Left cardiac atrium (tissue), 4 donors: Measurements from ENCODE around the gene SF3A2. TPM values are rescaled to one million over a fixed set of nuclear protein-coding genes. Genes with fewer than 3 reads are reported as not detected.

ENCODE experiments used
- ATAC-seq, 2 donors: fragments of 200-7000 bp; cut with Tn5 transposase; one replicate each; pipeline ENCODE4 v1.9.1; 2020; ENCODE audit warnings: mild to moderate bottlenecking in 2 of 2, moderate library complexity in 2 of 2
- DNase-seq: peaks from one replicate; pipeline ENCODE4 v3.0.0-alpha.2; 2020
- intact Hi-C, 2 donors: fragments of 100-400 bp; cut with DNase I; formaldehyde crosslinking; loops; one replicate each; pipeline versions ENCODE4 v1.14.1 to v1.15.1; 2022 to 2023
- total RNA-seq, 2 donors: library from RNA; stranded (reverse); fragmentation: NEBNext Ultra II Directional; extraction: Animal tissue kit (Norgen Biotek cat#: 25700); gene quantifications; one replicate each; pipeline ENCODE4 v1.2.1, GENCODE V29; 2021
- donor health status: DM: no; HTN: yes; CAD: no.
- donor health status: DM: no; HTN: yes; CAD: no; lungs with severe emphysema.
- donor health status: DM: yes; HTN: yes; CAD: no.
- donor health status: Dilated cardiomyopathy.

SF3A2 gene
- total RNA-seq, 2 donors from 2014 or later = 28.8 to 34.4 TPM

- ATAC-seq (no peak), DNase-seq (no peak)
- intact Hi-C loops = no loop called here
Observed at GRCh38 chr19:2261438-2262172, 25.0 kb downstream of the SF3A2 start.

DNA sequence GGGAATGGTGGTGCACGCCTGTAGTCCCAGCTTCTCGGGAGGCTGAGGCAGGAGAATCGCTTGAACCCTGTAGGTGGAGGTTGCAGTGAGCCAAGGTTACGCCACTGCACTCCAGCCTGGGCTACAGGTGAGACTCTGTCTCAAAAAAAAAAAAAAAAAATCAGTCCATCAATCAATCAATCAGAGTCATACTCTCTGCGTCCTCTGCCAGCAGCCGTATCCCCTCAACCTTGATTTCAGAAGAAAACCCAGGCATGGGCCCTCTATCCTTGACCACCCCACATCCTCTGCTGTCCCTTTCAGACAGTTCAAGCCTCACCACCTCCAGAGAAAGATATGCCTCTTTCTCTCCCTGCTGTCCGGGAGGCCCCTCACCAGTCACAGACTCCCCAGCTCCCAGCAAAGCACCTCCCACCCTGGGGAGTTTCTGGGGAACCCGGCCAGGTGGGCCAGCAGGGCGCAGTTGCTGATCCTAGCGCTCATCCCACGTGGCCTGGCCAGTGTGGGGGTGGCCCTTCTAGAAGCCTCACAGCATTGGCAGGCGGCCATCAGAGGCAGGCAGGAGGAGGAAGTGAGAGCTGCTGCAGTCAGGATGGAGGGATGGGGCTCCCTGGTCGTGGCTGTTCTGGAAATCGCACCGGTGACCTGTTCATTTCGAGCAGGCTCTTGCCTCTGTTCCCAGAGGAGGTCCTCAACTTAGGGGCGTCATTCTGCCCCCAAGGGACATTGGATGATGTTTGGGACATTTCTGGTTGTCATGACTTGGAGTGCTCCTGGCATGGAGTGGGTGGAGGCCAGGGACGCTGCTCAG is 29.8 kb downstream of the SF3A2 start:
- ATAC-seq (peak in 1 of 2 donors; percentile 13), DNase-seq (peak; percentile 93)
- intact Hi-C loops = no loop called here

DNA sequence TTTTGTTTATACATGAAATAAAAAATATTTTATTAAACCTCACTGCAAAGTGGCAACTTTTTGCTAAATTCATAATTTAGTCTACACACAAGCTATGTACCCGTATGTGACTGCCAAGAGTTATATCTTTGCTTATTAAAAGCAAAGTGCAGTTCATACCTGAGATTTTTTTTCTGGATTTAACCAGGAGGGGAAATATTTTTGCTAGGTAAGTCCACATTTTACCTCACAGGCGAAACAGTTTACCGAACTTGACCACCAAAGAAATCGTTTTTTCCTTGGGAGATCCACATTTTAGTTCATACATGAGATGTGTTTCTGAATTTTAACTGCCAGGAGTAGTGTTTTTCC is 31.8 kb downstream of the SF3A2 start:
- DNase-seq = no peak
- intact Hi-C loops = no loop called here
- ATAC-seq = no peak

DNA sequence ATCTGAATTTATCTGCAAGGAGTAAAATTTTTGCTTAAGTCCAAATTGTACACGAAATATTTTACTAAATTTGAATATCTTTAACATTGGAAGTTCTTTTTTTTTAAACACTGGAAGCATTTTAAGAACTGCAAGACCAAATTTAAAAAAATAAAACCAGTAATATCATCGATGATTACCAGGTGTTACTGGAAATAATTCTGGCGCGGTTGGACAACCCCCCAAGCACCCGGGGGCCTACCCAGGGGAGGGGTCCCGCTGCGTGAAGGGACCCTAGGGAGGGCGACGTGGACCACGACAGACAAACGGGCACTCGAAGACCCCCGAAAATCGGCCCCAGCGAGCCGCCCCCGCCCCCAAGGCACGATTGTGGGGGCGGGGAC is 32.2 kb downstream of the SF3A2 start:
- ATAC-seq (no peak), DNase-seq (no peak)
- intact Hi-C loops = no loop called here

DNA sequence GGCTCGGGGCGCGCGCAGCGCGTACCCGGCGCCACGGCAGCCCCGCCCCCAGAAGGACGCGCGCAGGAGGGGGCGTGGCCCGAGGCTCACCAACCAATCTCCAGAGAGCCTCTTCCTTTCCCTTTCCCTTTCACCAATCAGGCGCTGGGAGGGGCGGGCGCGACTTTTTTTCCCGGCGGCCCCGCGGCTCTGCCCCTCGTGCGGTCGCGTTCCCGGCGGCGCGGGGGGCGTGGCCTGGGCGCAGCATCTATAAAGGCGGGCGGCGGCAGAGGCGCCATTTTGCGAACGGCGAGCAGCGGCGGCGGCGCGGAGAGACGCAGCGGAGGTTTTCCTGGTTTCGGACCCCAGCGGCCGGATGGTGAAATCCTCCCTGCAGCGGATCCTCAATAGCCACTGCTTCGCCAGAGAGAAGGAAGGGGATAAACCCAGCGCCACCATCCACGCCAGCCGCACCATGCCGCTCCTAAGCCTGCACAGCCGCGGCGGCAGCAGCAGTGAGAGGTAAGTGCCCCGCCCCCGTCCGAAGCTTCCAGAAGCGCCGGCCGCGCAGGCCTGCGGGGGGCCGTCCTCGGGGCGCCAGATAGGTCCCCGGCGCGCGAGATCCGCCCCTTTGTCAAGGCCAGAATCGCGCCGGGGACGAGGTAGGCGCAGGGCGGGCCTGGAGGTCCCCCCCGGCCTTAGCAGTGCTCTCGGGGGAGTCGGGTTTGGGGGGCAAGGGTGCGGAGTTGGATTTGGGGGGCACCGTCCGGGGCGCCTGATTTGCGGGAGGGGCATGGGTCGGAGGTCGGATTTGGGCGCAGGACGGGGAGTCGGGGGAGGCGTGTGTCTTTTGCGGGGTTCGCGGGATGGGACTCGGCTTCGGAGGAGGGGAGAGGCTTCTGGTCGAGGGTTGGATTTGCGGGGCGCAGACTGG is 32.9 kb downstream of the SF3A2 start:
- intact Hi-C loops = loop anchor here in 1 of 2 donors (5.0 kb wide), 2 partner anchors 32 to 48 kb away; partner anchors contain the start of genes PLEKHJ1 and SF3A2
- DNase-seq = peak; percentile 97
- ATAC-seq = peak; percentile 88 to 89

GRCh38 chr19:2270157-2270422 is 33.5 kb downstream of the SF3A2 start:
- intact Hi-C loops = loop anchor here in 1 of 2 donors (5.0 kb wide), 2 partner anchors 33 to 47 kb away; partner anchors contain the start of genes PLEKHJ1 and SF3A2
- DNase-seq (peak; percentile 73), ATAC-seq (peak; percentile 27 to 32)

DNA sequence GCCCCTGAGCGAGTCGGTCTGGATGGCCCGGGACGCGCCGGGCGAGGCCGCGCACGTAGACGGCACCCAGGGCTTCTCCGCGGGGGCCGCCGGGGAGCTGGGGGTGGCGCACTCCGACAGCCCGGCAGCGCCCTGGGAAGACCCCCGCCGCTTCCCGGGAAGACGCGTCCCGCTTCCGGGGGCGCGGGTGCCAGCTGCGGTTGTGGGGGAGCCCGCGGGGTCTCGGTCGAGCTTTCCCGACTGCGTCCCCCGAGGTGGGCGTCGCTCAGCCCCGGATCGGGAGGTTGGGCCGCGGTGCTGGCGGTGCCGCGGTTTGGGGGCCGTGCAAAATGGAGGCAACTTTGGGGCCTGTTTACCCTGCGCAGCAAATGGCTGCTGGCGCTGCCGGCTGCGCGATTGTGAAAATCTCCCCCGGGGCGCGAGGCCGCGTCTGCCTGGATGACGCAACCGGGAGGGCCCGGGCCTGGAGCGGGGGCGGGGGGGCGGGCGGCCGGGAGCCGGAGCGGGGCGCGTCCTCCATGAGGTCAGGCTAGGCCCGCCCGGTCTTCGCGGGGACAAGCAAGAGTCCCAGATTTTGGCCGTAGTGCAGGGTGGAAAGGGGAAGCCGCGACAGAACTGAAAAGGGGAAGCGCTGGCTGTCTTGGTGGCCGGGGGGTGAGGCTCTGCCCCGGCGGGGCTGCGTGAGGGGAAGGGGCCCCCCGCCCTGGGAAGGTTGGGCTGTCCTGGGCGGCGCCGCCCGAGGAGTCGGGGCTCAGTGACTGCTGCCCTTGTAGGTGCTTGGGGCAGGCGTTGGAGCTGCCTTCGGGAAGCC is 34.0 kb downstream of the SF3A2 start:
- intact Hi-C loops = loop anchor here in 1 of 2 donors (5.0 kb wide), 2 partner anchors 33 to 47 kb away; partner anchors contain the start of genes PLEKHJ1 and SF3A2
- peak; percentile 55 to 58 for ATAC-seq

DNA sequence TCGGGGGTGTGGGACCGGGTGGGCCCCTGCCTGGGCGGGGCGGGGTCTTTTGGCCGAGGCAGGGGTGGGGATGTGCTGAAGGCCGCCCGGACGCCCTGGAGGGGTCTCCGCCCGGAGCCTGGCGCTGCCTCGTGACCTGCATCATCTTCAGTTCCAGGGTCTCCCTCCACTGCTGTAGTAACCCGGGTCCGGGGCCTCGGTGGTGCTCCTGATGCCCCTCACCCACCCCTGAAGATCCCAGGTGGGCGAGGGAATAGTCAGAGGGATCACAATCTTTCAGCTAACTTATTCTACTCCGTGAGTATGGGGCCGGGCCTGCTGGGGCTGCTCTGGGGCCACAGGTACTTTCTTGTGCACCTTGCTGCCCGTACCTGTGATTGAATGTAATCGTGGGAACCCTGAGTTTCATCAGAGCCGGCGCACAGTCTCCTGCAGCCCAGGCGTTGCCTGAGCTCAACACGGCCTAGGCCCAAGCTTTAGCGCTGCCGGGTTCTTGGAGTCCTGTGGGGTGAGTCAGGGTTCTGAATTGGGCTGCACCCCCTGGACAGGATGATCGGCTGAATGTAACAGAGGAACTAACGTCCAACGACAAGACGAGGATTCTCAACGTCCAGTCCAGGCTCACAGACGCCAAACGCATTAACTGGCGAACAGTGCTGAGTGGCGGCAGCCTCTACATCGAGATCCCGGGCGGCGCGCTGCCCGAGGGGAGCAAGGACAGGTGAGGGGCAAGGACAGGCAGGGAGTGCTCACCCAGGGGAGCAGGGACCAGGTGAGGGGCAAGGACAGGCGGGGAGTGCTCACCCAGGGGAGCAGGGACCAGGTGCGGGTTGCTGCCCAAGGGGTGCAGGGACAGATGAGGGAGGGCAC is 34.8 kb downstream of the SF3A2 start:
- no peak for ATAC-seq
- intact Hi-C loops = loop anchor here in 1 of 2 donors (5.0 kb wide), 2 partner anchors 34 to 46 kb away; partner anchors contain the start of genes PLEKHJ1 and SF3A2
- no peak for DNase-seq

More for the DNA sequence above, 34.0 kb downstream of the SF3A2 start:
- peak; percentile 91 for DNase-seq

DNA sequence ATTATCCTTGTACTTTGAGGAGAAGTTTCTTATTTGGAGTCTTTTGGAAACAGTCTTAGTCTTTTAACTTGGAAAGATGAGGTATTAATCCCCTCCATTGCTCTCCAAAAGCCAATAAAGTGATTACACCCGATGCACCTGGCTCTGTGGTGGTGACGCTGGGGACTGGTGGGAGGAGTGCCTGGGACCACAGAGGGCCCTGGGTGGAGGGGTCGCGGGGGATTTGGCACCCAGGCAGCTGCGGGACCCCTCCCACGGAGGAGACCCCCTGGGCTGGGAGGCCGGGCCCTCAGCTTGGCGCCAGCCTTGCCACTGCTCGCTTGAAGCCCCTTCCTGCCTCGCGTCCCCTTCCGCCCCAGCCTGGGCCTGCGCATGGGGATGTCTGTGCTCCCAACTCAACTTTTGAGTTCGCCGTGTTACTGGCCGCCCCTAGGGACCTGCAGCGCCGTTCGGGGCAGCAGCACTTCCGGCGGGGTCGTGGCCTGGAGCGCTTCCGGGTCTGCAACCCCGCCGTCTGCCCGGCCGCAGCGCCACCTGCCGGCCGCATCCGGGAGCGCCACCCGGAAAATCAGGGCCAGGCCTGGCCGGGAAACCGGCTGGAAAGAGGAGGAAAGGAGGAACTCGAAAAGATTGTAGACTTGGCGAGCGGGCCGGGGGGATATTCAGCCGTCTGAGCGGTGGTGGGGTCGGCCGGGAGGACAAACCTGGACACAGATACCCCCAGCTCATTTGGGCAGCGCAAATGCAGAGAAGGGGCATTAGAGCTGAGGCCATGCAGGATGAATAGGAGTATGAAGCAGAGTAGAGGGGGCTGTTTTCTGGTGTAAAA is 36.9 kb downstream of the SF3A2 start:
- intact Hi-C loops = loop anchor here in 1 of 2 donors (2.0 to 5.0 kb wide), 3 partner anchors 36 to 117 kb away; partner anchors contain the start of genes PLEKHJ1 and SF3A2
- ATAC-seq (peak; percentile 3 to 12), DNase-seq (peak; percentile 83)

- ATAC-seq (no peak), DNase-seq (no peak)
- intact Hi-C loops = loop anchor here in 1 of 2 donors (2.0 to 5.0 kb wide), 3 partner anchors 37 to 117 kb away; partner anchors contain the start of genes PLEKHJ1 and SF3A2
Observed at GRCh38 chr19:2274185-2274711, 37.6 kb downstream of the SF3A2 start.

DNA sequence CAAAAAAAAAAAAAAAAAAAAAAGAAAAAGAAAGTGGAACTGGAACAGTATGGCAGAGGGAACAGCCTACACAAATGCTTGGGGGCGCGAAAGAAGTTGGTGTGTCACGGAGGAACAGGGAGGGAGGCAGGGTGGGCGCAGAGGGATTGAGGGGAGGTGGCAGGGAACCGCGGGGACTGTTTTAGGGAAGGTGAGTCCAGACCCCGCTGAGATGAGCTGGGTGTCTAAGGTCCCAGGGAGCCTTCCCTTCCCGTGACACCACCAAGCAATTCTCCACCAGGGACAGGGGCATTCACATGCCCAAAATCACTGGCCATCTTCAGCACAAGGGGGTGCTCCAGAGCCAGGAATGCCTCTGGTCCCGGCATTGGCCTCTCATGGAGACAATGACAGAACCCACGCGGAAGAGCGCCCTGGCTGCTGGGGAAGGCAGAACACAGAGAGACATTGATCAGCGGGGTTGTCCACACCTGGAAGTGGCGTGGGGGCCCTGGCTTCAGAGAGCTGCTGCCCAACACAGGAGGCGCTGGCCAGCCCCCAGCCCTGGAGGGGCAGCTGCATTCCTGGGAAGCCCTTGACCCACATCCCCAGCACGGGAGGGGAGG is 38.4 kb downstream of the SF3A2 start:
- ATAC-seq (peak; percentile 8 to 16), DNase-seq (peak; percentile 77)
- intact Hi-C loops = loop anchor here in 1 of 2 donors (2.0 to 5.0 kb wide), 4 partner anchors 38 to 118 kb away; partner anchors contain the start of genes PLEKHJ1 and SF3A2

GRCh38 chr19:2275588-2276428 is 39.2 kb downstream of the SF3A2 start:
- intact Hi-C loops = loop anchor here in 1 of 2 donors (2.0 to 5.0 kb wide), 2 partner anchors 111 to 119 kb away; no protein-coding TSS in a partner anchor
- DNase-seq = peak; percentile 62

DNA sequence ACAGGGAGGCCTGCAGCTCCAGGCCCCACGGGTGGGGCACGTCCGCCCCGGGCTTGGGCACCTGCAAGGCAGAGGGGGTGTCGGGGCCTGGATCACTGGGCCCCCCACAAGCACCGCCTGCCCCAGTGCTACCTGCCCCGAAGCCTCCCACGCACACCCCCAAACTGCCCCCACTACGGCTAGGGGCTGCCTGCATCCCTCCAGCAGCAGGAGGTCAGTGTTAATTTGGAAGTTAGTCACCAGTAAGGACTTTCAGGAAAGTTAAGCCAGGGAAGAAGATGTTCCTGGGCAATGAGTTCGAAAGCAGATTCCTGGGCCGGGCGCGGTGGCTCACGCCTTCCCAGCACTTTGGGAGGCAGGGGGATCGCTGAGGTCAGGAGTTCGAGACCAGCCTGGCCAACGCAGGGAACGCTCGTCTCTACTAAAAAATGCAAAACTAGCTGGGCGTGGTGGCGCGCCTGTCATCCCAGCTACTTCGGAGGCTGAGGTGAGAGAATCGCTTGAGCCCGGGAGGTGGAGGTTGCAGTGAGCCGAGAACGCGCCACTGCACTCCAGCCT is 39.9 kb downstream of the SF3A2 start:
- DNase-seq = no peak
- intact Hi-C loops = loop anchor here in 1 of 2 donors (5.0 kb wide), 1 partner anchor 111 kb away; no protein-coding TSS in a partner anchor
- no peak for ATAC-seq

More at GRCh38 chr19:2275588-2276428, 39.2 kb downstream of the SF3A2 start:
- ATAC-seq = peak; percentile 10 to 31

- ATAC-seq = no peak
- DNase-seq = no peak
- intact Hi-C loops = loop anchor here in 1 of 2 donors (5.0 kb wide), 1 partner anchor 110 kb away; no protein-coding TSS in a partner anchor
Observed at GRCh38 chr19:2277138-2277537, 40.5 kb downstream of the SF3A2 start.
